H1 (cell line): ENCODE data around the gene CDKL5.

Experiments
- ATF3 ChIP-seq: IDR thresholded peaks from 2 replicates; pipeline ENCODE4 v1.6.1; 2011; ENCODE audit warnings: low read depth, mild to moderate bottlenecking, low read length; ENCODE audit not compliant: insufficient read depth
- CTCF ChIP-seq, 3 experiments: IDR thresholded peaks; 1 replicate in 2 of 3; 2 replicates in 1 of 3; pipeline versions ENCODE4 v1.5.1 to v1.6.1; 2011; ENCODE audit warnings: low read length in 3 of 3, mild to moderate bottlenecking in 3 of 3, inconsistent platforms in 2 of 3, low read depth in 1 of 3, moderate library complexity in 1 of 3; ENCODE audit not compliant: insufficient read depth in 1 of 3; ENCODE audit errors: control extremely low read depth in 1 of 3
- KDM1A ChIP-seq: fragments of 200-600, 300-600 bp; sonication (generic); IDR thresholded peaks from 2 replicates; pipeline ENCODE4 v1.7.1; 2016; ENCODE audit warnings: mild to moderate bottlenecking, low read length, borderline replicate concordance
- POLR2A ChIP-seq, 2 experiments: IDR thresholded peaks; 1 replicate in 1 of 2; 2 replicates in 1 of 2; pipeline ENCODE4 v1.6.1; 2011; ENCODE audit warnings: low read depth in 2 of 2, low read length in 2 of 2, mild to moderate bottlenecking in 2 of 2; ENCODE audit errors: control extremely low read depth in 1 of 2
- RAD21 ChIP-seq, 2 experiments: IDR thresholded peaks in 1 of 2; conservative IDR thresholded peaks in 1 of 2; 2 replicates each; pipeline ENCODE4 v1.6.1; 2011; ENCODE audit warnings: low read depth in 2 of 2, low read length in 2 of 2, improper control_type of control experiment in 1 of 2, inconsistent platforms in 1 of 2, mild to moderate bottlenecking in 1 of 2, moderate library complexity in 1 of 2
- SAP30 ChIP-seq: fragments of 300-600 bp; sonication (generic); IDR thresholded peaks from 2 replicates; pipeline ENCODE4 v1.7.1; 2012; ENCODE audit warnings: low read length, moderate library complexity, mild to moderate bottlenecking, inconsistent platforms; ENCODE audit not compliant: insufficient read depth, insufficient replicate concordance
- SP1 ChIP-seq: IDR thresholded peaks from 2 replicates; pipeline ENCODE4 v1.6.1; 2011; ENCODE audit warnings: low read depth, low read length
- TAF1 ChIP-seq: IDR thresholded peaks from 2 replicates; pipeline ENCODE4 v1.6.1; 2011; ENCODE audit warnings: mild to moderate bottlenecking, low read depth, low read length
- TCF12 ChIP-seq: IDR thresholded peaks from 2 replicates; pipeline ENCODE4 v1.6.1; 2011; ENCODE audit warnings: low read depth, mild to moderate bottlenecking, low read length

- no peak for TF ChIP-seq SP1
- TF ChIP-seq SAP30, result no peak
- TF ChIP-seq CTCF (IDR thresholded peaks at IDR 0.05; ENCODE audit: control extremely low read depth in 1 of 3, insufficient read depth in 1 of 3, low read depth in 1 of 3, low read length in 3 of 3), result no peak
- TF ChIP-seq RAD21 (IDR thresholded peaks at IDR 0.05 in 1 of 2, conservative IDR thresholded peaks at IDR 0.05 in 1 of 2; ENCODE audit: low read depth in 2 of 2, low read length in 2 of 2), result no peak
- TF ChIP-seq ATF3, result no peak
- TF ChIP-seq TCF12, result no peak
- no peak for TF ChIP-seq POLR2A (IDR thresholded peaks at IDR 0.05; ENCODE audit: control extremely low read depth in 1 of 2, low read depth in 2 of 2, low read length in 2 of 2)
- TF ChIP-seq KDM1A, result no peak
- TF ChIP-seq TAF1, result no peak
Measured at GRCh38 chrX:18617407-18617750, 192.0 kb downstream of the CDKL5 start.
